IPS-11a (cell line): ENCODE data around the gene KLHL8.

Experiments used
- H3K4me3 ChIP-seq: one replicate; pipeline ENCODE4 v1.5.1; 2013; ENCODE audit warnings: low read depth, low read length, control low read depth

KLHL8 gene

GRCh38 chr4:87126056-87126455, 94.4 kb downstream of the KLHL8 start:
- H3K4me3 ChIP-seq: no peak overlapping the region

- no peak overlapping the region for H3K4me3 ChIP-seq
These were observed 98.2 kb downstream of the KLHL8 start for GRCh38 chr4:87122252-87122651.

- no peak overlapping the region for H3K4me3 ChIP-seq
These were observed 98.9 kb downstream of the KLHL8 start for GRCh38 chr4:87121341-87122065.

DNA sequence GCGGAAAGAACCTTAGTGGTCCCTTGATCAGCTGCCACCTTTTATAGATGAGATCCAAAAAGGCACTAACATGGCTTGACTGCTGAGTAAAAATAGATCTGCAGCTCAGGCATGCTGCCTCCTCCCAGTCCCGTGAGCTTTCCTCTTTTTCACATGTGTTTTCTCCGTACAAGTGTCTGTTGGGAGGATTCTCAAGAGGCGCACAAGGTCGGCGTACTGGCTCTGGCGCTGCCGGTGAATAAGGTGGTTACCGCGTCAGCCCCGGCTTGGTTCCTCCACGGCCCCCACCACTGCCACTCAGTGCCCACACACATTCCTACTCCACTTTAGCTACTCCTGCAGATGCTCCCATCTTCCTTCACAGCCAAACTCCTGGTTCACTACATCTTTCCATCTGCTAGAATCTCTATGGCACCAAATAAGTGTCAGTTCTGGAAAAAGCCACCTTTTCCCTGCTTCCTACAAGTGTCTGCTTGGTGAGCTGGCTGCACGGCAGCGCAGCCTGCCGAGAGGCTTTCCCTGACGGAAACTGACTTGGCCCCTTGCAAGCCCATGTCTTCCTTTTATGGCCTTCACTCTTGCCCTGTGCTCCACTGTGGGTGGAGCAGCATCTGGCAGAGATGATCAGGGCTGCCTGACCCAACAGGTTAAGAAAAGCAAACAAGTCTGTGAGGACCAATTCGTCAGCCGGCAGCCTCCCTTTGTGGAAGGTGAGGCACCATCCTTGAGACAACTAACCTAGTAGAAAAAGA, 99.8 kb downstream of the KLHL8 start:
- no peak overlapping the region for H3K4me3 ChIP-seq

- no peak overlapping the region for H3K4me3 ChIP-seq
These were observed 100.4 kb downstream of the KLHL8 start for GRCh38 chr4:87120010-87120409.

DNA sequence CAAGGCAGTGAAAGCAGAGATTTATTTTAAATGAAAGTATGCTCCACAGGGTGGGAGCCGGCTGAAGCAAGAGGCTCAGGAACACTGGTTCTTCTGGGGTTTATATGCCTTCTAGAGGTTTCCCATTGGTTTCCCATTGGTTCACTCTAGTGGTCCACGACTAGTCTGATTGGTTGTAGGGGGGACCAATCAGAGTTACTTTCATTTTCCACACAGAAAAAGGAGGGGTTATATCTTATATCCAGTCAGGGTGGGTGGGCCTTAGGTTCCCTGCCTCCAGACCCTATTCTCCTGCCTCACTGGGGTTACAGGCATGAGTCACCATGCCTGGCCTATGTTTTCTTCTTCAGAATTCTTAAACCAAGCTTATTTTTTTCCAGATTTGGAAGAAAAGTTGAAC, 101.6 kb downstream of the KLHL8 start:
- H3K4me3 ChIP-seq: no peak overlapping the region

GRCh38 chr4:87118421-87118820, 102.0 kb downstream of the KLHL8 start:
- no peak overlapping the region for H3K4me3 ChIP-seq

DNA sequence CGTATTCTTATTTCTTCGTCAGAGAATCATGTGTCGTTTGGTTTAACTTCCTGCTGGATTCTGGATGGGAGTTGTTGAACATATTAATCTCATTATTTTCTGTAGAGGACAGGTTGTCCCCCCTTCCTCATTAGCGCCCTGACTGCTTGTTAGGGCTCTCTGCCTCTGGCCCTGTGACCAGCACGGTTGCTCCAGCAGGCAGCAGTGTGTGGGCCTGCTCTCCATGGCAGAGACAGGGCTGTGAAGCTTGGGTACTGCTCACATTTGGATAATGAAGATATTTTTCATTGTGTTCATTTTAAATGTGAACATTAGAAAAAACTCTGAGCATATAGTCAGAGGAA, 102.7 kb downstream of the KLHL8 start:
- H3K4me3 ChIP-seq: no peak overlapping the region

- no peak overlapping the region for H3K4me3 ChIP-seq
These were observed 103.2 kb downstream of the KLHL8 start for GRCh38 chr4:87117051-87117731.

DNA sequence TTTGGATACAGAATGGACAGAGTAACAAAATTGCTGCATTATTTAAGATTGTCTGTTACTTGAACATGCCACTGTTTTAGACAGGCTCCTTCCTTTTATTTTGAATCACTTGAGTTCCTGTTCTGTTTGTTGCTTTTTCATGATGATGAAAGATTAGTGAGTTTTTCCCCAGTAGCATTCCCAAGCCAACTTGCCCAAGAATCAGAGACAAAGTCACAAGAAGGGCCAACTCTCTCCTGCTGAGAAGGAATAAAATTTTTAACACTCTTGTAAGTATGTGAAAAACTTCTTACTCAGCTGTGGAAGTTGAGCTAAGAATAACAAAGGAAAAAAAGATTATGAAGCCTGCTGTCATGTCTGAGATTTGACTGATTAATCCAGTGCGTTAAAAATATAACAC, 104.2 kb downstream of the KLHL8 start:
- H3K4me3 ChIP-seq: no peak overlapping the region

DNA sequence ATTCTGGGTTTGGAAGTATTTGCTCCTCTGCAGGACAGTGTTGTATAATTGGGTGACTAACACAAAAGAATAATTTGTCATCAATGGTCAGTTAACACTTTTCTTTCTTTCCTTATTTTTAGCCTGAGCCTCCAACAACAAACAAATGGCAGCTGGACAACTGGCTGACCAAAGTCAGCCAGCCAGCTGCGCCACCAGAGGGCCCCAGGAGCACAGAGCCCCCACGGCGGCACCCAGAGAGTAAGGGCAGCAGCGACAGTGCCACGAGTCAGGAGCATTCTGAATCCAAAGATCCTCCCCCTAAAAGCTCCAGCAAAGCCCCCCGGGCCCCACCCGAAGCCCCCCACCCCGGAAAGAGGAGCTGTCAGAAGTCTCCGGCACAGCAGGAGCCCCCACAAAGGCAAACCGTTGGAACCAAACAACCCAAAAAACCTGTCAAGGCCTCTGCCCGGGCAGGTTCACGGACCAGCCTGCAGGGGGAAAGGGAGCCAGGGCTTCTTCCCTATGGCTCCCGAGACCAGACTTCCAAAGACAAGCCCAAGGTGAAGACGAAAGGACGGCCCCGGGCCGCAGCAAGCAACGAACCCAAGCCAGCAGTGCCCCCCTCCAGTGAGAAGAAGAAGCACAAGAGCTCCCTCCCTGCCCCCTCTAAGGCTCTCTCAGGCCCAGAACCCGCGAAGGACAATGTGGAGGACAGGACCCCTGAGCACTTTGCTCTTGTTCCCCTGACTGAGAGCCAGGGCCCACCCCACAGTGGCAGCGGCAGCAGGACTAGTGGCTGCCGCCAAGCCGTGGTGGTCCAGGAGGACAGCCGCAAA, 106.0 kb downstream of the KLHL8 start:
- H3K4me3 ChIP-seq: no peak overlapping the region

GRCh38 chr4:87112063-87112462, 108.4 kb downstream of the KLHL8 start:
- H3K4me3 ChIP-seq: no peak overlapping the region
